Heart right ventricle (tissue), 16 donors: ENCODE data around the gene PCDH1. TPM values are rescaled to one million over a fixed set of nuclear protein-coding genes. Genes with fewer than 3 reads are reported as not detected.

ENCODE experiments used
- ATAC-seq, 8 donors: fragments of 200-7000 bp; cut with Tn5 transposase; one replicate each; pipeline ENCODE4 v1.9.1; 2020; ENCODE audit warnings: mild to moderate bottlenecking in 8 of 8, moderate library complexity in 8 of 8, moderate number of reproducible peaks in 1 of 8
- DNase-seq, 2 donors: peaks; one replicate each; pipeline ENCODE4 v3.0.0-alpha.2; 2020
- H3K27ac ChIP-seq, 10 donors: fragments of 200-600 bp; sonication (generic) in 2 of 10; one replicate each; pipeline versions ENCODE4 v1.5.0 to v1.8.0; 2020 to 2022; ENCODE audit warnings: mild to moderate bottlenecking in 3 of 10
- H3K27me3 ChIP-seq, 7 donors: fragments of 200-600 bp; one replicate each; pipeline ENCODE4 v1.8.0; 2021 to 2022; ENCODE audit warnings: mild to moderate bottlenecking in 2 of 7
- H3K36me3 ChIP-seq, 9 donors: fragments of 200-600 bp; sonication (generic) in 1 of 9; one replicate each; pipeline versions ENCODE4 v1.5.0 to v1.8.0; 2020 to 2022; ENCODE audit warnings: mild to moderate bottlenecking in 2 of 9
- H3K4me1 ChIP-seq, 9 donors: fragments of 200-600 bp; sonication (generic) in 1 of 9; one replicate each; pipeline versions ENCODE4 v1.5.0 to v1.8.0; 2020 to 2022; ENCODE audit warnings: mild to moderate bottlenecking in 4 of 9
- H3K4me3 ChIP-seq, 10 donors: fragments of 200-600 bp; sonication (generic) in 2 of 10; one replicate each; pipeline versions ENCODE4 v1.5.0 to v1.8.0; 2020 to 2022; ENCODE audit warnings: mild to moderate bottlenecking in 7 of 10, moderate library complexity in 2 of 10
- H3K9me3 ChIP-seq, 11 donors: fragments of 200-600 bp in 10 of 11; sonication (generic) in 2 of 11; one replicate each; pipeline versions ENCODE4 v1.5.0 to v1.8.0; 2013 to 2022; ENCODE audit warnings: mild to moderate bottlenecking in 2 of 11, control low read depth in 1 of 11, moderate library complexity in 1 of 11
- CTCF ChIP-seq, 9 donors: fragments of 200-600 bp; sonication (generic) in 2 of 9; IDR thresholded peaks; one replicate each; pipeline versions ENCODE4 v1.5.0 to v1.8.0; 2021 to 2022; ENCODE audit warnings: antibody characterized with exemption in 9 of 9, mild to moderate bottlenecking in 5 of 9, moderate library complexity in 1 of 9
- WGBS, 2 donors: extraction: QIAGEN DNeasy Blood & Tissue Kit; methylation state at CpG; one replicate each; pipeline ENCODE4 v1.1.7; 2013; ENCODE audit warnings: inconsistent platforms in 1 of 2; 5-methylcytosine and 5-hydroxymethylcytosine counted together
- intact Hi-C, 10 donors: fragments of 100-400 bp; cut with DNase I; formaldehyde crosslinking; loops; one replicate each; pipeline versions ENCODE4 v1.11.1 to v1.14.2; 2022
- polyA plus RNA-seq, 2 donors: library from polyadenylated mRNA; stranded (reverse); fragments of 200-250 nt; gene quantifications; one replicate each; pipeline ENCODE4 v1.2.3, GENCODE V29; 2013
- total RNA-seq, 10 donors: library from RNA; stranded (reverse); fragmentation: NEBNext Ultra II Directional in 3 of 10; extraction: Animal tissue kit (Norgen Biotek cat#: 25700) in 3 of 10; gene quantifications; one replicate each; pipeline versions ENCODE4 v1.2.1 to v1.2.4, GENCODE V29; 2021 to 2023
- donor health status: Arrhythmogenic right ventricular cardiomyopathy.
- donor health status: ischemic (EF 13 %, LVEDD 7.1; RV severe dilation, severe dysfunction).
- donor health status: healthy with polysubstance abuse.
- donor health status: DM: no; HTN: yes; CAD: no.
- donor health status: DM: no; HTN: no; CAD: no.
- donor health status: ischemic (EF 25% LVEDD 6.9; RV normal size, moderate dysfunction).
- donor health status: ischemic (EF 25% LVEDD 5.7; RV mildly dilated, moderate dysfunction).
- donor health status: healthy.
- donor health status: DM: yes; HTN: yes; CAD: no.
- donor health status: Ischemic cardiomyopathy.
- donor health status: ischemic (EF 35%, LVEDD 5.7; RV mildly dilated, moderate dysfunction).
- donor health status: nonischemic (EF 11% LVEDD 7.7; RV severe dilation, severe dysfunction).
- donor health status: DM: yes; HTN: yes; CAD: no.
- donor health status: PGD.
- donor health status: ischemic (EF 29% LVEDD 5.4; RV normal size, mild dysfunction).
- donor health status: nonischemic (EF 23%, LVEDD 6.1; RV moderate dilation, normal function).

Gene PCDH1
- total and polyA plus RNA-seq, 12 donors, result 8.4 to 45.8 (median 17.9) TPM

DNA sequence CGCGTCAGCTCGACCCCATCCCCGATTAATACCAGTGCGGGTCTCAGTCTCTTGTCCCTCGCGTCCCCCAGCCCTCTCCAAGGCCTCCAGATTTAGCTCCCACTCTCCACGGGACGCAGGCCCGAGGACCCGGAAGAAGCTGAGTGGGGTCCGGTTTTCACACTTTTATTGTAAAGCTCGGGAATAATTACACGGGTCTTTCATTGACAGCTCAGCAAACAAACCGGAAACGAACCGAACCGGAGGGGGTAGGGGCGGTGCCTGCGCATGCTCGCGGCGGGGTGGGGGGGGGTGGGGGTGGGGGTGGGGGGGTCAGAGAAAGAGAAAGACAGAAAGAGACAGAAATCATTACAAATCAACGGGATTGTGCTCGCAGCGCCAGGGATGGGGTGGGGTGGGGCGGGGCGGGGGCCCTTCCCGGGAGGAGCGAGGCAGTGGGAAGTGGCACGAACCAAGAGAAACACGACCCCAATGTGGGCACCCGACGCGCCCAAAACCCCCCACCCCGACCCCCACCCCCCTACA lies 27.9 kb downstream of the PCDH1 start:
- WGBS, 2 donors, result 0 to 1% methylated on average over 27 to 36 of the region's 36 CpGs
- TF ChIP-seq CTCF (IDR thresholded peaks at IDR 0.05), result no peak
- H3K27ac ChIP-seq, result peak overlapping the region; percentile 77 to 99 (median 96)
- peaks cover 0 to 22% (median 0%) of the 10 kb centered on the region in 9 donors for H3K36me3 ChIP-seq
- ATAC-seq (peak; percentile 32 to 79 (median 62)), DNase-seq (peak in 1 of 2 donors; percentile 64)
- H3K27me3 ChIP-seq, result peaks cover 0 to 9% (median 0%) of the 10 kb centered on the region in 7 donors
- H3K4me3 ChIP-seq, result peak overlapping the region; percentile 48 to 85 (median 68)
- H3K9me3 ChIP-seq, result no peaks in the 10 kb centered on the region
- intact Hi-C loops, result loop anchor here in 2 of 10 donors (2.0 to 5.0 kb wide), 2 partner anchors 24 to 43 kb away; no protein-coding TSS in a partner anchor
- H3K4me1 ChIP-seq, result peaks cover 5 to 56% (median 35%) of the 10 kb centered on the region in 9 donors

- ATAC-seq, result peak; percentile 84 to 95 (median 93)
- Histone ChIP-seq H3K27me3 (peaks cover 0 to 9% (median 0%) of the 10 kb centered on the region in 7 donors), H3K27ac (peak overlapping the region; percentile 59 to 99 (median 96)), H3K36me3 (peaks cover 0 to 16% (median 0%) of the 10 kb centered on the region in 9 donors), H3K9me3 (no peaks in the 10 kb centered on the region), H3K4me1 (peaks cover 5 to 54% (median 33%) of the 10 kb centered on the region in 9 donors), H3K4me3 (peak overlapping the region; percentile 48 to 85 (median 68))
- TF ChIP-seq CTCF (IDR thresholded peaks at IDR 0.05), result peak in 2 of 9 donors; percentile 9 to 22
- peak; percentile 90 to 93 for DNase-seq
- intact Hi-C loops, result loop anchor here in 5 of 10 donors (1.0 to 5.0 kb wide), 6 partner anchors 25 to 43 kb away; partner anchors contain the start of gene PCDH1 (in 1 of the 5)
- WGBS, 2 donors, result 0 to 1% methylated on average over 73 of the region's 73 CpGs
Observed at GRCh38 chr5:141849415-141850243, 28.6 kb downstream of the PCDH1 start.

DNA sequence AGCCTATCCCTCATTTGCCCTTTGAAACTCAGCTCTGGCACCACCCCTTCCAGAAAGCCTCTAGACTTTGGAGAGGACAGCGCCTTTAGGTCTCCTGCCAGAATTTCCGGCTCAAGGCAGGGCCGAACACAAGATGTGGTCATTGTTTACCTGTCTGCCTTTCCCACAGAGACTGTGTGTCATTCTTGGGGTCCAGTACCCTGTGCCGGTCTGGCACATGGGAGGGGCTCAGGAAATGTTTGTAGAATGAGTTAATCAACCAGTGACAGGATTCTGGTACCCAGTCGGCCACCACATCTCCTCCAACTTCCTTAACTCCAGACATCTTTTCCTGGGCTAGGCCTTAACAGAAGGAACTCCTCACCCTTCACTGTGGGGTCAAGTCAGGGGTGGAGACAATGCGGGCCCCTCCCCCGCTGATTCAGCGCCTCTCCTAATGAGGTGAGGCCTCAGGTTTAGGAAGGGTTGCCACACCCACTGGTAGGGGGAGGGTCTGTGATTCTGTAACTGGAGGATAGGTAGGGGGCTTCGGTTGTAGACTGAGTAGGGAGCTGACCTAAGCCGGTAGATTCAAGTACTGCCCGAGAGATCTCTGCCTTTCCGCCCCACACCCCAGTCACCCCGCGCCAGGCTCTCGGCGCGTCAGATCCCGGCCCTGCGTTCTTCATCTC lies 29.3 kb downstream of the PCDH1 start:
- intact Hi-C loops, result loop anchor here in 4 of 10 donors (1.0 to 5.0 kb wide), 5 partner anchors 30 to 42 kb away; partner anchors contain the start of gene PCDH1 (in 1 of the 4)
- Histone ChIP-seq H3K27ac (peak overlapping the region; percentile 59 to 99 (median 96)), H3K27me3 (peaks cover 0 to 9% (median 0%) of the 10 kb centered on the region in 7 donors), H3K9me3 (no peaks in the 10 kb centered on the region), H3K36me3 (peaks cover 0 to 9% (median 0%) of the 10 kb centered on the region in 9 donors), H3K4me3 (peak overlapping the region; percentile 48 to 85 (median 68)), H3K4me1 (peaks cover 5 to 58% (median 33%) of the 10 kb centered on the region in 9 donors)
- ATAC-seq, result peak; percentile 14 to 60 (median 41)
- WGBS, 2 donors, result 11 to 13% methylated on average over 19 of the region's 19 CpGs
- peak; percentile 50 to 64 for DNase-seq
- no peak for TF ChIP-seq CTCF (IDR thresholded peaks at IDR 0.05)

DNA sequence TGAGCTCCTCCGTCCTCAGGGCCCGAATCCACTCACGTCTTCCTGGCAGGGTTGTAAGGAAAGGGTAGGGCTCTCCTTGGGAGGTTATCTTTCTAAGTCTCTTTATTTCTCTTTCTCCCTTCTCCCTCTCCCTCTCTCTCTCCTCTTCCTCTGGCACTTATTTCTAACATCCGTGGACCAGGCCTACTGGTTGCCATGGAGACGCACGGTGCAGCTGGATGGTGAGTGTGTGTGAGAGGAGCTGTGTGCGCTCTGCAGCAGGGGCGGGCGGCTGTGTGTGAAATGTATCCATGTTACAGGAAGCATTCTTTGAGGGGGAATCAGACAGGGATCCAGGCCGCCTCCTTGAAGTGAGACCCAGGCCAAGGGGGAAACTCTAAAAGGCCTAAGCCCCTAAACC lies 32.2 kb downstream of the PCDH1 start:
- H3K4me1 ChIP-seq, result peaks cover 16 to 79% (median 52%) of the 10 kb centered on the region in 9 donors
- intact Hi-C loops, result loop anchor here in 2 of 10 donors (5.0 kb wide), 1 partner anchor 39 kb away; no protein-coding TSS in a partner anchor
- DNase-seq (peak in 1 of 2 donors; percentile 49), ATAC-seq (no peak)
- H3K4me3 ChIP-seq, result no peak overlapping the region
- no peaks in the 10 kb centered on the region for H3K36me3 ChIP-seq
- WGBS, 2 donors, result 39 to 41% methylated on average over 10 of the region's 10 CpGs
- H3K27ac ChIP-seq, result peak overlapping the region in 5 of 10 donors; percentile 15 to 67 (median 33)
- no peak for TF ChIP-seq CTCF (IDR thresholded peaks at IDR 0.05)
- H3K9me3 ChIP-seq, result no peaks in the 10 kb centered on the region
- peaks cover 0 to 9% (median 0%) of the 10 kb centered on the region in 7 donors for H3K27me3 ChIP-seq
